Central memory CD4-positive, alpha-beta T cell (primary cell): ENCODE results near the gene CYP4V2.

Experiments used
- DNase-seq: peaks from one replicate; pipeline ENCODE4 v3.0.0; 2022

CYP4V2 gene

GRCh38 chr4:186189656-186190055 is 1.7 kb upstream of the CYP4V2 start:
- no peak for DNase-seq

- DNase-seq = peak; percentile 61
Observed at GRCh38 chr4:186190581-186191199, 677 bp upstream of the CYP4V2 start.

GRCh38 chr4:186192066-186192612 is 772 bp downstream of the CYP4V2 start:
- DNase-seq = no peak

GRCh38 chr4:186193851-186194250 is 2.5 kb downstream of the CYP4V2 start:
- no peak for DNase-seq

GRCh38 chr4:186196063-186196462 is 4.7 kb downstream of the CYP4V2 start:
- no peak for DNase-seq

GRCh38 chr4:186200516-186200915 is 9.1 kb downstream of the CYP4V2 start:
- no peak for DNase-seq

- DNase-seq = no peak
Observed at GRCh38 chr4:186201010-186201409, 9.6 kb downstream of the CYP4V2 start.

GRCh38 chr4:186201535-186202230 is 10.3 kb downstream of the CYP4V2 start:
- peak; percentile 53 for DNase-seq

- DNase-seq = no peak
Observed at GRCh38 chr4:186202490-186203140, 11.2 kb downstream of the CYP4V2 start.

GRCh38 chr4:186203406-186203805 is 12.0 kb downstream of the CYP4V2 start:
- no peak for DNase-seq

GRCh38 chr4:186204103-186204559 is 12.8 kb downstream of the CYP4V2 start:
- DNase-seq = peak; percentile 76

GRCh38 chr4:186204686-186205085 is 13.3 kb downstream of the CYP4V2 start:
- DNase-seq = no peak

GRCh38 chr4:186205156-186205555 is 13.8 kb downstream of the CYP4V2 start:
- DNase-seq = no peak

GRCh38 chr4:186216465-186217024 is 25.2 kb downstream of the CYP4V2 start:
- no peak for DNase-seq

GRCh38 chr4:186217733-186218293 is 26.4 kb downstream of the CYP4V2 start:
- DNase-seq = no peak

- DNase-seq = no peak
Observed at GRCh38 chr4:186221624-186222023, 30.3 kb downstream of the CYP4V2 start.

GRCh38 chr4:186225848-186226247 is 34.5 kb downstream of the CYP4V2 start:
- no peak for DNase-seq

- no peak for DNase-seq
Observed at GRCh38 chr4:186226521-186227189, 35.3 kb downstream of the CYP4V2 start.

GRCh38 chr4:186227221-186227620 is 35.9 kb downstream of the CYP4V2 start, which contains the start of gene KLKB1:
Gene KLKB1, plus strand, starts transcription at chr4:186227507. Its CDS starts 689 bp downstream, at chr4:186228196.
- no peak for DNase-seq

- DNase-seq = no peak
Observed at GRCh38 chr4:186227744-186228513, 36.6 kb downstream of the CYP4V2 start.

- DNase-seq = no peak
Observed at GRCh38 chr4:186228514-186228894, 37.1 kb downstream of the CYP4V2 start.

- no peak for DNase-seq
Observed at GRCh38 chr4:186234367-186234766, 43.0 kb downstream of the CYP4V2 start.
